ENCODE results near the gene CACNA1A. TPM values are rescaled to one million over a fixed set of nuclear protein-coding genes. Genes with fewer than 3 reads are reported as not detected.
A peak's percentile ranks its signal among the peaks of the same experiment; 100 is the strongest.

The CACNA1A gene
- total RNA-seq, 1 donor, result 42.8 TPM

DNA sequence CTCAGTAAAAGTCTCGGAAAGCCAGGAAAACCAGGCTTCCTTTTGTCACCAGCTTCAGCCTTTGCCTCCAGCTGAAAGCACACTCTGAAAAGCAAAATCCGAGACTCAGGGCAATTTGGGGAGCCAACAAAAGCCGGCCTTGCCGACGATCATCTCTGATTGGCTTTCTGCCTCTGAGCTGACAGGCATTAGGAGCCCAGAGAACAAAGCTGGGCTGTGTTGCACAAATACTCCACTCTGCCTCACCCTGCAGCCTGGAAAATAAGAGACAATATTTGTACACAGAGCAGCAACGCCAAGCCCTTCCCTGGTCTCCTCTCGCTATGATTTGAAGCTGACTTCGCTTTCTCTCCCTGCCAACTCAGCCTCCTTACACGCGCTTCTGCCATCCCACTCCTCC is 46.9 kb downstream of the CACNA1A start:
- TF ChIP-seq, protein P1, sequence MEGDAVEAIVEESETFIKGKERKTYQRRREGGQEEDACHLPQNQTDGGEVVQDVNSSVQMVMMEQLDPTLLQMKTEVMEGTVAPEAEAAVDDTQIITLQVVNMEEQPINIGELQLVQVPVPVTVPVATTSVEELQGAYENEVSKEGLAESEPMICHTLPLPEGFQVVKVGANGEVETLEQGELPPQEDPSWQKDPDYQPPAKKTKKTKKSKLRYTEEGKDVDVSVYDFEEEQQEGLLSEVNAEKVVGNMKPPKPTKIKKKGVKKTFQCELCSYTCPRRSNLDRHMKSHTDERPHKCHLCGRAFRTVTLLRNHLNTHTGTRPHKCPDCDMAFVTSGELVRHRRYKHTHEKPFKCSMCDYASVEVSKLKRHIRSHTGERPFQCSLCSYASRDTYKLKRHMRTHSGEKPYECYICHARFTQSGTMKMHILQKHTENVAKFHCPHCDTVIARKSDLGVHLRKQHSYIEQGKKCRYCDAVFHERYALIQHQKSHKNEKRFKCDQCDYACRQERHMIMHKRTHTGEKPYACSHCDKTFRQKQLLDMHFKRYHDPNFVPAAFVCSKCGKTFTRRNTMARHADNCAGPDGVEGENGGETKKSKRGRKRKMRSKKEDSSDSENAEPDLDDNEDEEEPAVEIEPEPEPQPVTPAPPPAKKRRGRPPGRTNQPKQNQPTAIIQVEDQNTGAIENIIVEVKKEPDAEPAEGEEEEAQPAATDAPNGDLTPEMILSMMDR (IDR thresholded peaks at IDR 0.05; ENCODE audit: insufficient read depth, low read length), result no peak
- no peak for DNase-seq (ENCODE audit: low read depth)
- no peak overlapping the region for H3K4me3 ChIP-seq (ENCODE audit: low read depth, low read length)

DNA sequence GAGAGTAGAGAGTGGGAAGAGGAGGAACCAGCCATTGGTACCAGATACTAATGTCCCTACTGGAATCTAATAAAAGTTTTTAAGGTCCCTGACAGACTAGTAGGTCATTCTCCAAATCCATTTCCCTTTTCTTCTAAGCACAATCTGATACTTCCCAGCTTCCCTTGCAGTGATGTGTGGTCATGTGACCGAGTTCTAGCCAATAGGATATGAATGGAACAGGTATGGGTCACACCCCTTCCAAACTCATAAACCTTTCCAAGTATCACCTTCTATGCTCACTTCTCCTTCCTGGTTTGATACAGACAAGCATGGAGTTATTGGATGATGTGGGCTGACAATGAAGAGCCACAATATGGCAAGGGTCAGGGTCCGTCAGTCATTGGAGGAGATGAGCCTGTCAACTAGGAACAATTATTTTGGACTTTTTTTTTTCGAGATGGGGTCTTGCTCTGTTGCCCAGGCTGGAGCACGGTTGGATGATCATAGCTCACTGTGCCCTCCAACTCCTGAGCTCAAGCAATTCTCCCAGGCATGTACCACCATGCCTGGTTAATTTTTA is 54.8 kb downstream of the CACNA1A start:
- H3K4me3 ChIP-seq (ENCODE audit: low read depth, low read length), result no peak overlapping the region
- DNase-seq (ENCODE audit: low read depth), result no peak
- TF ChIP-seq, protein P1 (IDR thresholded peaks at IDR 0.05; ENCODE audit: insufficient read depth, low read length), result no peak

GRCh38 chr19:13447978-13448377 is 58.3 kb downstream of the CACNA1A start:
- TF ChIP-seq, protein P1 (IDR thresholded peaks at IDR 0.05; ENCODE audit: insufficient read depth, low read length), result no peak
- no peak for DNase-seq (ENCODE audit: low read depth)
- H3K4me3 ChIP-seq (ENCODE audit: low read depth, low read length), result no peak overlapping the region

DNA sequence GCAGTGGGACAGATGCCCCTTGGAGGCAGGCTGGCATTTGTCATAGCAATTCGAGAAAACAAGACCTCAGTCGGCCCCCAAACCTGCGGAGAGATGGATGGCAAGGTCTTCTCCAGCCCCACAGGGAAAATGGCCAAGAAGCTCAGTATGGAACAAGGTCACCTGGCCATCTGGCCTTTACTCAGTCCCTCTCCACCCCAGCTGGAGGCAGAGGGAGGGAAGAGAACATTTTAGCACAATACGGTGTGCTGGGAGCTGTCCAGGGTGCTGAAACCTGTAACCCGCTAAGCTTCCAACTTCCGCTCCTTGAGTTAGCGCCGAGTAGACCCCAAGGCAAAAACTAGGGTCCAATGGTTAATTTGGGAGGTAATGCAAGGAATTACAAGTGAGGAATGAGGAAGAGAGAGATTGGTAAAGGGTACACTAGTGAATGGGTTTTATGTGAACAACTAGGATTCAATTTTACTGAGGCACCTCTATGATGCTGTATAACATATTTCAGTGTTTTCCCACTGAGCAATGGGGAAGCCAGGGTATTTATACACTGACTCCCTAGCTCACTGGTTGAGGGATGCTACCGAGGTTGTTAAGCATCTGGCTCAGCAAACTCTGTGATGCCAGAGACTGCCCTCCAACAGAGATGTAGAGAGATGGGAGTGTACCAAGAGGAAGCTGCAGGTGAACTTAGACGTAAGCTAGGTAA is 64.3 kb downstream of the CACNA1A start:
- TF ChIP-seq, protein P1 (IDR thresholded peaks at IDR 0.05; ENCODE audit: insufficient read depth, low read length), result no peak
- DNase-seq (ENCODE audit: low read depth), result peak; percentile 66

DNA sequence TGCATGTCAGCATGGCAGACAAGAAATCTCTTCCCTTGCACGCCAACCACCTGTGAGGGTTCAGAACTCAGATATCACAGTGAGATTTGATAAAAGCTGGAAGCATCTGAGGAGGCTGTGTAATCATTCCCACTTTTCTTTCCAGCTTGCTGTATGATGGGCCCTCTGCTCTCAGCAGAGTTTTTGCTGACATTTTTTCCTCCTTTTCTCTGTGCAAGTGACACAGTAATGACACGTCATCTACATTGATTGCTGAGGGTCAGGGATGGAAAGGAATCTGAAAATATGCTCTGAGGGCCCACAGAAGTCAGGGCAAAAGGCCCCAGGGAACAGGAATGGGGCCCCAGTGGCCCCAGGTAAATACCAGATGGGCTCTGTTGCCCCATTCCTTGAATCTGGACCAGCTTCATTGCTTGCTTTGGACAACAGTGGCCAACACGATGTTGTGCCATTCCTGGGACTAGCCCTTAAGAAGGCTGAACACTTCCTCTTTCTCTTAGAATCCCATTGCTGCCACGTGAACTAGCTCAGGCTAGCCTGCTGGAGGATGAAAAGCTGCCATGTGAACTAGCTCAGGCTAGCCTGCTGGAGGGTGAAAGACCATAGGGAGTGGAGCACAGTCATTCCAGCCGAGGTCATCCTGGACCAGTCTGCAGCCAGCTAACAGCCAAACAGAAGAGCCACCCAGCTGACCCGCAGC is 68.2 kb downstream of the CACNA1A start:
- H3K4me3 ChIP-seq (ENCODE audit: low read depth, low read length), result no peak overlapping the region
- DNase-seq (ENCODE audit: low read depth), result no peak
- TF ChIP-seq, protein P1 (IDR thresholded peaks at IDR 0.05; ENCODE audit: insufficient read depth, low read length), result no peak

More for the DNA sequence above, 64.3 kb downstream of the CACNA1A start:
- H3K4me3 ChIP-seq (ENCODE audit: low read depth, low read length), result no peak overlapping the region

DNA sequence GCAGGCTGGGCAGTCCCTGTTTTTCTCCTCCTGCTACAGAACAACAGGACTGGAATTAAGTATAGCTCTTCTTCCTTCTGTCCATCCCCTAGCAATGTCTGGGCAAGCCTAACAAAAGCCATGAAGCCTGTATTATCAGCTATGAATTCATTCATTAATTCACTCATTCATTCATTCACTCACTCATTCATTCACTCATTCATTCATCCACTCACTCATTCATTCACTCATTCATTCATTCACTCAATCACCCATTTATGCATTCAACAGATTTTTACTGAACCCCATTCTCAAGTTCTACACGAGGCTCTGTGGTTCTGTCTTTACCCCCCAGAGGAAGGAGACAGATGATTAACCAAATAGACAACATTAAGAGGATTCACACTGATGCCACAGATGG is 69.9 kb downstream of the CACNA1A start:
- DNase-seq (ENCODE audit: low read depth), result no peak
- TF ChIP-seq, protein P1 (IDR thresholded peaks at IDR 0.05; ENCODE audit: insufficient read depth, low read length), result no peak
- H3K4me3 ChIP-seq (ENCODE audit: low read depth, low read length), result no peak overlapping the region

Data from fibroblast of the aortic adventitia (primary cell).